Anterior cingulate cortex (tissue), 58 donors: ENCODE results near the gene APOC3.

Source experiments
- DNase-seq, 58 donors: peaks; one replicate each; lab custom pipeline; 2025; lab: John Stamatoyannopoulos, UW

APOC3 gene

DNA sequence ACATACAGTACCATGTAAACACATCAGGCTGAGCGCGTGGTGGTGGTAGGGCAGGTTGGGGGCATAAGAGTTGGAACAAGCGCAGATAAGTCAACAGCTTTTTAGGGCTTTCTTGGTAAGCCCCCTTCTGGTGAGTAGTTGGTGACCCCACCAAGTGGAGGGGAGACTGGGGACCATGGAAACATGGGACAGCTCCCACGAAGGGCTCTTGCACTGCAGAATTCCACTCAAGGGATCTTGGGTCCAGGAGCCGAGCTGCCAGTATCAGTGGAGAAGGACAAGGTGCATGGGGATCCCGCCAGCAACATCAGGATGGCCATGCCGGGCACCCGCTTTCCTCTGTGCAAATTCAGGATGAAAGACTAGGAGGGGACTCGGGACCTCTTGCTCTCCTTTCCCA is 14.0 kb downstream of the APOC3 start:
- DNase-seq, result no peak

DNA sequence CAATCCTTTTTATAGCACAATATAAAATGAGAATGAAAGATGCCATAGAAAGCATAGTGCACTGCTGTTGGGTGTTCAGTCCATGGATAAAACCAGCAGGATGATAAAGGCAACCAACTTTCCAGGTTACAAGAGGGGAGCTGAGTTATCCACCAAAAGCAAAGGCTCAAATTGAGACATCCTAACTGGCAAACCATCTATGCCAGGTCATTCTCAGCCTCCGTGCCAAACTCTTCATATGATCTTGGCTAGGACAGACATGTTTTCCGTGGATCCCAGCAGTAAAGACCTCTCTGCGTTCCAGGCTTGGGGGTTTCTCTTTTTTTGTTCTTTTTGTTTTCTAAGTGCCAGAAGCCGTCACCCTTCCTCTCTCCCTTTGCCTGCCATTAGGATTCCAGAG is 15.0 kb downstream of the APOC3 start:
- DNase-seq, result no peak

DNA sequence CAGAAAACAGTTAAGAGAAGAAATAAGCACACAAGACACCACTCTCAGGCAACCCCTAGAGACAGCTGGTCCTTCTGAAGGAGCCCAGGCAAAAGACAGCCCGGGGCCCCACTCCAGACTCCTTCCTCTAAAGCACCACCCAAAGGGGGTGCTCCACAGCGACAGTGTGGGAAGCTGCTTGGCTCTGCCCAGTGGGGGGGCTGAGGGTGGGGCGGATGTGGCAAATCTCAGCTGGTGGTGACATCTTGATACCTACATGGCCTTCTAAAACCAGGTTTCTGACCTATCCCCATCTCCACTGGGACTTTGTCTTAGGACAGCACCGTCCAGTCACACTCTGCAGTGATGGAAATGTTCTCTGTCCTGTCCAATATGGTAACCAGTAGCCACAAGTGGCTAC is 17.9 kb downstream of the APOC3 start:
- no peak for DNase-seq

DNA sequence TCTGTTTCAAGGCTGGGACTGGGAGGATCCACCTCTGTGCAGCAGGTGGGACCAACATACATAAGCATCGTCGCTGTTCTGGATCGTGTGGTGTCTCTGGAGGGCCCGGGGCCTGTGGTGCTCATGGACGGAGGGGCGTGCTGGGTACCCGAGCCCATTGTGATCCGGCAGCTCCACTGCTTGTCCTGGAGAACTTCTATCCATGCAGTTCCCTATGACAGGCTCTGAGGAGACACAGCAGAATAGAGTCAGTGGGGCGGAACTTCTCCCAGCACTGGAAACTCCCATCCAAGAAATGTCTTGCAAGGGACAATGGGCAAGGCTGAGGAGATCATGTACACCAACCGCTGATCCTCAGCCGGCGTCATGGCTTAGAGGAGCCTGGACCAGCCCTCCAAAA is 19.4 kb downstream of the APOC3 start:
- DNase-seq, result no peak

DNA sequence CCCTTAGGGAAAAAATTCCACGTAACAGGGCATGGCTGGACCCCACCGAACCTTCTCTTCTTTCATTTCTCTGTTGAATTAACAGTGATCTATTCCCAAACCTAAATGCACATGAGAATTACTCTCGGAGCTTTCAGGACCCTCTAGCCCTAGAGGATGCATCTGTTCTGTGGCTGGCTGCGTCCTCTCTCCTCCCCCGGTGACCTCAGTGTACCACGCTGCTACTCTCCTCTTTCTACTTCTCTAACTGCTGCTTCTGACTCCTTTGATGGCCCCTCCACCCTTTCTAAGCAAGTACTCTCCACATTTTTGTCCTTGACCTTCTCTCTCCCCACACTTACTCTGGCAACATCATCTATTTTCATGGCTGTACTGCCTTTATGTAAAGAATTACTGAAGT is 19.8 kb downstream of the APOC3 start:
- DNase-seq, result no peak

DNA sequence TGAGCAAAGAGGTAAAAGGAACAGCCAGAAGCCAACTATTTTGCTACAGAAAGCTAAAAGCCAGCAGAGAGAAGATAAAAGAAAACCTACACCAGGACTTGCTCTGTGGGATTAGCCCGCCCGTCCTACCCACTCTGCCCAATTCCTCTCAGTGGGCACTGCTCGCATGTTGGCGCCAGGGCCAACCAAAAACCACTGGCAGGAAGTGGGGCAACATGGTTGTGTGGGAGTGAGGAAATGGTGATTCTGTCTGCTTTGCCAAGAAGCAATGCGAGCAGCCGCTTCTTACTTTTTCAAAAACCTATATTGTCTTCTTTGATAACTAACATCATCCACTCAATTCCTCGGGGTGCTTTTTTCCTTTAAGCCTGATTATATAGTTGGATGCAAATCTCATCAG is 21.9 kb downstream of the APOC3 start:
- peak in 7 of 58 donors; percentile 4 to 20 (median 17) for DNase-seq

DNA sequence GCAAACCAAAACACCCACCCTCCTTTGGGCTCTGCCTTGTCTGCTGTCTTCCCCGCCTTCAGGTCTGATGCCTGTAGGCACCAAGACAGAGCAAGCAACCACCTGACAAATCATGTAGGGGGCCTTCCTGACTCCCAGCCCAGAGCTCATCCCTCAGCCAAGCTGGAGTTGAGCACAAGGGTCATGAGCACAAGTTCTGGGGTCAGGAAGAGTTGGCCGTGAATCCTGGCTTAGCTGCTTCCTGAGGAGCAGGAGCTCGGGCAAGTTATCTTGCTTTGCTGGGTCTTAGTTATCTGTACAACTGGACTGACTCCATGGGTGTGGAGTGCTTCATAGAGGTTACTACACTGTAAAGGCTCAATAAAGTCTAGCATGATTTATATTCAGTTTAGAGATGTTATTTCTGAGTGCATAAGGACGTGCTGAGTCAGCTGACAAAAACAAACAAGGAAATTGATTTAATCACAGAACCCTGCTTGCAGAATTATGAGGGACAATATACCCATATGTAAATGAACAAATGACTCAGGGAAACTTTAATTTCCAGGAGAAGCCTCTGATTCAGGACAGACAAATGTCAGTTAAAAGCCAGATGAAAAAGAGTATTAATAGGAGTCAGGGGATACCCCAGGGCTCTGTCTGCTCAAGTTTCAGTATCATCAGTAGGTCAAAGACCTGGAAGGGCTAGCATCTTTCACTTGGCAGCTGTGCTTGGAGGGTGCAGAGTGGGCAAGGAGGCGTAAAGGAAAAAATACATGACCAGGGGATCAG is 22.7 kb downstream of the APOC3 start:
- DNase-seq, result peak in 2 of 58 donors; percentile 10 to 11

DNA sequence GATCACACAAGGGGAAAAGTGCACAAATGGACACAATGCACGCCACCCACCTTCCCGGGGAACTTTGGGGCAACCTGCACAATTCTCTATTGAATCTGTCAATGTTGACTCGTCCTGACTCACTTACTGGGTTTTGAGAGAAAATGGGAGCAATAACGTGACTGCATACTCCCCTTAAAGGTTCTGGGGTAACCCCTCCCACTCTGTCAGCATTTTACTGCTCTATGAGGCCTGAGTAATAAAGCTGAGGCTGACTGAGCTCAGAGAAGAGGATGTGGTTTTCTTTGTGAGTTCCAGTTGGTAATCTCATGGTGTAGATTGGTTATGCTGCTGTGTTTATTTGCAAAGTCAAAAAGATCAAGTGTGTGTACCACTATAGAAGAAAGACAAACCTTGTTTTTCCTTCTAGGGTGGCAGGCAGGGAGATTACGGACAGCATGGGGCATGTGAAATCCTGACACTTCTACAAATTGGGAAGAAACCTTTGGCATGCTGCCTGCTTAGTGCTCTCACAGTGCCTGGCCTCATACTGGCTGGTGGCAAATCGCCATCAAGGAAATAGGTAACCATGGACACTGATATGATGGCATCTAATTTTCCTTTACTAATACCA is 23.9 kb downstream of the APOC3 start:
- DNase-seq, result no peak

DNA sequence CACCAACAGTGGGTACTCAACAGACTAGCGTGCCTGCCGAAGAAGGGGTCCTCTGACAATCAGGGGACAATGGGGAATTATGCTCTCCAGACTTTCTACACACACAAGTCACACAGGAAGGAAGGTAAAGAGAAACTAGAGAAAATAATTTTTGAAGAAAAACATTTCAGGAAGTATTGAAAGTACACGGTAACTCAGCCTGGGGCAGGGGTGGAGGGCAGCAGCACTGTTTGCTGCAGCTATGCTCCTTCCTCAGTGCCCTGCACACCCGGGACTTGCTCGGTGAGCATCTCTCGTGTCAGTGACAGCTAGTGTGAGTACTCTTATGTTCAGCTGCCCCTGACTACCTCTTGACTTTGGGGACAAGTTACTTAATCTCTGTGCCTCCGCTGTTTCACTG is 25.7 kb downstream of the APOC3 start:
- DNase-seq, result no peak

DNA sequence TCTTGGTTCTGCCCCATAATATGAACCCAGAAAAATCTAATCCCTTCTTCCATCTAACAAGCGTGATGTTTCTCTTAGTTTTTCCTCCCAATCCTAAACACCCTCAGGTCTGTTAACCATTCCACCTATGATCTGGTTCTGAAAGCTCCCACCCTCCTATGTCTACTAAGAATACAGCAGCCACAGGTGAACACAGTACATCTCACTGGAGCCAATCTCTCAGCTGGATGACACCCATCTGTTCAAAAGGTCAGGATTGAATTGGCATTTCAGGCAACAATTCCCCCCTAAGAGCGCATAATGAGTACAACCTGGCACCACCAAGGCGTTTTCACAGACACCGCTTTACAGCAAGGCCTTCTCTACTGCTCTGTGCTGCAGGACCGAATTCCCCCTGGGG is 26.7 kb downstream of the APOC3 start:
- DNase-seq, result no peak

DNA sequence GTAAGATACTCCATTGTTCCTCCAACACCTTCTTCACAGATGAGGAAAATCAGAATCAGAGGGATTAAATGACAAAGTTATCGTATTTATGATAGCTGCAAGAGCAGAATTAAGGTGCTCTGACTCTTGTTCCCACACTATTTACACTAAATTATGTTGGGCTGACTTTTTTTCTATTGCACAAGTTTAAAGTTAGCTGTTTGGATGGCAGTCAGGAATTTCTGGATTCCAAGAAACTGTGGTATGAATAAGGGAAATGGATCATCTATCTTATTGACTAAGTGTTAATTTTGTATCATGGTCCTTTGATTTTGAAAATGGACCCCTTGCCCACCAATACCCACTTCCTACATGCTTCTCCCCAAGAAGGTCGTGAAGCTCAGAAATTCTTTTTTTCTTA is 27.6 kb downstream of the APOC3 start:
- no peak for DNase-seq

DNA sequence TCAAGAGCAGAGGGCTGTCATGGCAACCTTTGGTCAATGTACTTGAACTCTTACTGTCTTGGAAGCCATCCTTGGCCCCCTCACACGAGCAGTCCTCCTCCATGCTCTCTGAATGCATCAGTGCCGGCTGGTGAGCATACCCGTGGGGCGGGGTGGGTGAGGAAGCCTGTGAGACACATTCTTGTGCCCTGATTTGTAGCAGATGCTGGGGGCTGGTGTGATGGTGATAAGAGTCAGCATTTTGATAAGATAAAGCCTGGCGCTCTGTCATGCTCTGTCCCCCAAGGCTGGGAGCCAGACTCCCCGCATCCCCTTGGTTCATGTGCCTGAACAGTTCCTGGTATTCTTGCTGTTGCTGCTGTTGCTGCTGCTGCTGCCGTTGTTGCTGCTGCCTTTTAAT is 28.2 kb downstream of the APOC3 start:
- DNase-seq, result no peak

DNA sequence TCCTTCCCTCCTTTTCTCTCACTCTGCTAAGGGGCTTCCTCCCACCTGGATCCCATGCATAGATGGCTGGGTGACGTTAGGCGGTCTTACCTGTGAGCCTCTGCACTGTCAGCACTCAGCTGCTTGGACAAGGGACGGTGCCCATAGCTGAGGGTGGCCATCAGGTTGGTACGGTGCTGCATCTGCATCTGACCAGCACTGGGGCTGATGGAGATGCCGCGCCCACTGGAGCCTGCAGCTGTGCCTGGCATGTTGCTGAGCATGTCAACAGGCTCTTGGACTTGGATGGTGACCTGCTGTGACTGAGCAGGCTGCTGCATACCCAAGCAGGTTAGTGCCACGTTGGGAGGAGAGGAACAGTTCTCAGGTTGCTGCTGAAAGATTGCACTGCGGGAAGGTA is 29.5 kb downstream of the APOC3 start:
- DNase-seq, result no peak

DNA sequence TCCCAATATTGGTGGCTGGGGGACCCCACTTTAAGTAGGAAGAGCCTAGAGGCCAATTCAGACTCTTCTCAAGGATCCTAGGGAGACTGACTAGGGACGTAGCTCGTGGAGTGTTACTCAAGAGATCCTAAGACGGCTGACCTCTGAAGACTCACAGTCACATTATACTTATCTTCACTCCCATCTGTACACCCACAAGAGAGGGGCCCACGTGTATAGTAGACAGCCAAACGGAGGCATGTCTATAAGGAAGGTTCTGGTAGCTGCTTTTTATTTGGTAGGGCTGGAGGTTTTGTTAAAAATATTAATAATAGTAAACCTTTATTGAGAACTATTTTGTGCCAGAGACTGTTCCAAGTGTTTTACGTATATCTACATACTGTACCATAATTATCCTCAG is 30.6 kb downstream of the APOC3 start:
- no peak for DNase-seq

DNA sequence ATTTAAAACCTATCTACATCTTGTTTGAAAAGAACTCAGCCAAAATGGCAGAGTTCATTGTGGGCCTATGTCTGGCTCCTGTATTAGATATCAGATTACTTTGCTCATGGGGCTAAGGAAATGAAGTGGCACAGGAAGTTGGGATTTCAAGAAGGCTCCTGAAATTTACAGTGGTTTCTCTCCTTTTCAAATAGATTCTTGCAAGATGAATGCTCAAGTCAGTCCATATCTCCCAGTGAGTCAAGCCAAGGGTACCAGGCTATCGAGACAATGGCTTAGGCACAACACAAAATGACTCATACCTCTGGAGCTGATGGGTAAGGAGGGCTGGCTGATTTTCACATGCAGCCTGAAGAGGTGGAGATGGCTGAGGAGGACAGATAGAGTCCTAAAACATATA is 31.8 kb downstream of the APOC3 start:
- no peak for DNase-seq

DNA sequence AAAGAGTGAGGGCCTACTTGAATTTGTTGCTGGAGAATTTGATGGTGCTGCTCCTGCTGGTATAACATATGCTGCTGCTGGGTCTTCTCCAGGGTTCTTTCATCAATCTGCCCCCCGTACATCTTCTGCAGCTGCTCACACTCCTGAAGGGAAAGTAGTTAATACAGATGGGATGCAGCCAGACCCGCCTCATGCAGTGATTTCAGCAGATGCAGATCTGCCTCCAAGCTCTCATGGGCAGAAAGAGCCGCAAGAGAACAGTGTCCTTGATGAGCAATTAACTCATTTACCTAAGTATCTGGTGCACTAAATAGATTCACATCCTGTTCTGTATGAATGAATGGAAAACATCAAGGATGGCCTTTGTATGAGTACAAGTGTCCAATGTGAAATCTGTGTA is 32.5 kb downstream of the APOC3 start:
- DNase-seq, result peak in 7 of 58 donors; percentile 9 to 49 (median 35)

DNA sequence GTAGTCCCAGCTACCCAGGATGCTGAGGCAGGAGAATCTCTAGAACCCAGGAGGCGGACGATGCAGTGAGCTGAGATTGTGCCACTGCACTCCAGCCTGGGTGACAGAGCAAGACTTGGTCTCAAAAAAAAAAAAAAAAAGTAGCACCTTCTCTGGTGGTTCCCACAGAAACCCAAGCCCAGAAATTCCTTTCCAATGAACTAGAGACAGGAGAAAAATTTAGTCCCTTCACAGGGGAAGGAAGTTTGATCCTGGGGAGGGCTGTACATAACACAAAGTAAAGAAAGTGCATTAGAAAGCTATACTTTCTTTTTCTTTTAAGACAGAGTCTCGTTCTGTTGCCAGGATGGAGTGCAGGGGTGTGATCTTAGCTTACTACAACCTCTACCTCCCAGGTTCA is 33.2 kb downstream of the APOC3 start:
- no peak for DNase-seq

DNA sequence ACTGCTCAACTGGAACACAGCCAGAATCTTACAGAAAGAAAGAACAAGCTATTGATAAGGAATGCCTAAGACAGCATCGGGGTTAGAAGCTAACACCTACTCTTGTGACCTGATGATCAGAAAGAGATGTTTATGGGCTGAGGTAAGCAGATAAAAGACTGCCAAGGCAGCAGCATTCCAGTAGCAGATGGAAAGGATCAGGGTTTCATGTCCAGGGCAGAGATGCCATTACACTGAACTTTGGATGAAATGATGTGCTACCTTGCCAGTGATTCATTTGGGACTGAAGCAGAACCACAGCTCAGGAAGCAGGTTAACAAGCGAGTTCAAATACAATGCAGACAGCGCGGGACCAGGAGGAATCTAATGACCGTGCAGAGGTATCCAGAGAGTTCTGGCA is 34.8 kb downstream of the APOC3 start:
- DNase-seq, result no peak

DNA sequence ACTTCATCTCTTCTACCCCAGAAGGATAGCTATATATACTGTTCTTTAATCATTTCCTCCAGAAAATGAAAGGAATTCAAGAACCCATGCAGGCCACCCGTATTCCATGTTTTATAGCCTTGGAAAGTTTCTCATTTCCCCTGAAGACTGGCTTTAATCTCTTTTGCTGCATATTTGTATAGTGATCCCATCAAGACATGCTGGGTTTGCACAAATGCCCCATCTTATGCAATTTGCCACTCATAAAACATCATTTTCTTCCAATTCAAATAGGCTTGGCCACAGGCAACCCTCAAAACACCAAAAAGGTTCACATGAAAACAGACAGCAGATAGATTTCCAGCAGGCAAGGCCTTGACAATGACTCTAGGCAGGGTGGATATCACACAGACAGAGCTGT is 36.0 kb downstream of the APOC3 start:
- DNase-seq, result no peak

DNA sequence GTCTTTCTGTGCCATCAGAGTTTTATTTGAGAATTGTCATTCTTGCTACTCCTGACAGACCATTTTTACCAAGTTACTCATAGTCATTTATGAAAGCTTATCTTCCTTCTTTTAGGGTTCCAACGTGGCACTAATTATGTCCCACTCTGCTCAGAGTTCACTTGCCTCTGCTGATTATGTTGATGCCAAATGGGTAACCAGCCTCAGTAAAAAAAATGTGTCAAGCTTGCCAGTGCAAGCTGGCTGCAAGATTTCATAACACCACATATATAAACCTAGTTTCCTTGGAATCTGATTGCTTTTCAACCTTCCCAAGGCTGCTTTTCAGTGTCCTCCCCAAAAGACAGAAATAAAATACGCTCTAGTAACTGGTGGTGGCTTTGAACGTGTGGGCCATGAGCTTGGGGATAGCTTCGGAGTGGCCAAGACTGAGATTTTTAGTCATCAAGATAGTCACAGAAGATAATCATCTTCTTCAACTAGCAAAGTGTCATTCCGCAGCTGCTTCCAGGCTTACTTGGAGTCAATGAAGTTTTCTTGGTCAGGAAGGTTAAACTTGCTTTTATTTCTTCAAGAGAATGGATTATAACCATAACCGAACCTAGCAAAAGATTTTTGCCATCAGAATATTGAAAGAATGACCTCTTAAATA is 37.2 kb downstream of the APOC3 start:
- DNase-seq, result peak in 1 of 58 donors; percentile 27

DNA sequence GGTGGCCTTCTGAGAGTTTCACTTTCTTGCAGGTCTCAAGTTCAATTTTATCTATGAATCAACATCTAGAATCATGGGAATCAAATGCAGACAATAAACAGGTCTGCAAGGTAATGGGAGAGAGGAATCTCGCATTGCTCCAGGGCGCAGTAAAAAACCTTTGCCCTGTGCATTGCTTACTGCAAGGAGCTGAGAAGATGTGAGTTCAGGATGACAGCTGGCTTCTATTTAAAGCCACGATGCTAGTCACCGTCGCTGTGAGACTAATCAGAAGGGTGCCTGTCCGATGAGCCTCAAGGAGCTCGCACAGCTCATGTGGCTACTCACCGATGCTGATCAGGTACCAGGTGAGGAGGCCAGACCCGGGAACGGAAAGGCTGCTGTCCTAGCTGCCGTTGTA is 37.9 kb downstream of the APOC3 start:
- DNase-seq, result no peak

DNA sequence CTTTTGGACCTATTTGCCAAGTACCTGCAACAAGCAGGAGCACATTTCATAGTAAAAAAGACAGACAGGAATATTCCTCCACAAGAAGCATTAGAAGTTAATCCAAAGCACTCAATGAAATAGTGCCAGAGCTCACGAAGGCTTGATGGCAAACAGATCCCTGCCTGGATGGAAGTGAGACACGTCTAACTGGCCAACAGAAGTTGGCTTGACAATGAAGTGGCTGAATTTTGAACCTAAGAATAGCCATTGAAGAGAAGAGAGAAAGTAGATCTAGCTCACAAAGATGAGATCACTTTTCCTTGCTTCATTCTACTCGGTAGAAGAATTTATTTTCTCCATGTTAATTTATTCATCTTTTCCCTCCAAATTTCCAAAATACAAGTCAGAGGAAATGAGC is 38.4 kb downstream of the APOC3 start:
- no peak for DNase-seq
